Measurements from ENCODE around the gene NDUFA8.

GRCh38 chr9:122145592-122145863 lies 14.1 kb downstream of the NDUFA8 start:
- TF ChIP-seq POLR2AphosphoS5 (IDR thresholded peaks at IDR 0.05; ENCODE audit: low read depth, low read length) (no peak), POLR2A (IDR thresholded peaks at IDR 0.05; ENCODE audit: low read depth, low read length) (no peak), TAF1 (IDR thresholded peaks at IDR 0.05; ENCODE audit: borderline replicate concordance, low read depth, low read length) (no peak)
